Stimulated activated memory B cell treated with anti-CD40 and anti-IgM and Interleukin-4, amounts not matched to agents 10 μg/mL and 1 μg/mL and 100 μg/mL, for 72 hours (primary cell): Measurements from ENCODE around the gene RHEB.

Source experiments
- ATAC-seq: fragments of 150-1000 bp; cut with Tn5 transposase; 2 replicates; pipeline ENCODE4 v1.10.0; 2021
- H3K27ac Mint-ChIP-seq: one replicate; pipeline ENCODE4 v1.8.0; 2022; ENCODE audit warnings: mild to moderate bottlenecking, mixed read lengths
- H3K27me3 Mint-ChIP-seq: one replicate; pipeline ENCODE4 v1.8.0; 2022; ENCODE audit warnings: mixed read lengths
- H3K36me3 Mint-ChIP-seq: one replicate; pipeline ENCODE4 v1.8.0; 2022; ENCODE audit warnings: mixed read lengths
- H3K4me1 Mint-ChIP-seq: one replicate; pipeline ENCODE4 v1.8.0; 2022; ENCODE audit warnings: mixed read lengths
- H3K4me3 Mint-ChIP-seq: one replicate; pipeline ENCODE4 v1.8.0; 2022; ENCODE audit warnings: mild to moderate bottlenecking, moderate library complexity, mixed read lengths
- H3K9me3 Mint-ChIP-seq: one replicate; pipeline ENCODE4 v1.8.0; 2022; ENCODE audit warnings: mixed read lengths

RHEB gene

GRCh38 chr7:151519765-151520418 is at the start of gene RHEB:
Gene RHEB, minus strand, starts transcription at chr7:151519895. Its CDS starts 384 bp downstream, at chr7:151519511.
- H3K4me1 Mint-ChIP-seq: peaks cover 41% of the 10 kb centered on the region
- peak within 1 kb of the TSS; percentile 84 for H3K4me3 Mint-ChIP-seq
- H3K36me3 Mint-ChIP-seq: peaks cover 4% of the 10 kb centered on the region
- peak within 1 kb of the TSS; percentile 82 for H3K27ac Mint-ChIP-seq
- ATAC-seq: peak; percentile 93
- no peaks in the 10 kb centered on the region for H3K27me3 Mint-ChIP-seq
- no peaks in the 10 kb centered on the region for H3K9me3 Mint-ChIP-seq

DNA sequence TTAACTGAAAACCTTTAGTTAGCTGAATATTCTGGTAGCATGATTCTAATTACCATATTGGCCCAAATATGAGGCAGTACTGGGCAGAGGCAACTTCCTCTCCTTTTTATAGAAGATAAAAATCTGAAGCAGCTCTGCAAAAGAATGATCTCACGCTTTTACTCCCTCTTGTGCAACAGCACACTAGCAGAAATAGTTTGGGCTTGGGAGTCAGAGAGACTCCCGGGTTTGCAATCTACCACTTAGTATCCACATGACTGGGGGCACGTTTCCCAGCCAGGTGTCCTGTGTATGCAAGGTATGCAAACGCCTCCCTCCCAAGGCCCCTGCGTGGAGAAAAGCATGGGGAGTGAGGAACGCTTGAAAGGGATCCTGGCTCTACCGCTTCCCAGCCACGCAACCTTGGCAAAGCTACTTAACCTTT is 47.2 kb upstream of the RHEB start:
- H3K36me3 Mint-ChIP-seq: peaks cover 37% of the 10 kb centered on the region
- ATAC-seq: no peak
- H3K27me3 Mint-ChIP-seq: no peaks in the 10 kb centered on the region
- H3K4me3 Mint-ChIP-seq: no peak overlapping the region
- no peaks in the 10 kb centered on the region for H3K9me3 Mint-ChIP-seq
- no peak overlapping the region for H3K27ac Mint-ChIP-seq
- H3K4me1 Mint-ChIP-seq: no peaks in the 10 kb centered on the region

DNA sequence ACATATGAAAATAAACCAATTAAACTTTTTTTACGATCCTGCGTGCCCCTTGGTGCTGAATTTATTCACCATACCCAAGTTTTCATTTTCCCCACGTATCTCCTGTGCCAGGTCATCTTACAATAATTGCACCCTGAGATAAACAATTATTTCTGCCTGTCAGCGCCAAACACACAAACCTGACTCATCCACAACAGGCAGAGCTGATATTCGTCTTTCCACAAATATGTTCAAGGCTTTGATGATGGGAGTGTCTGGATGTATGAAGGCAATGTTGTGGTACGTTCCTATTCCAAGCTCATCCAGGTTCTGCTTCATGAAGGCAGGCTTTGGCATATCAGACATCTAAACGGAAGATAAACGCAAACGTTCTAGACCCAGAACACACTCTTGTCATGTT is 45.8 kb upstream of the RHEB start:
- no peaks in the 10 kb centered on the region for H3K27me3 Mint-ChIP-seq
- H3K36me3 Mint-ChIP-seq: peaks cover 44% of the 10 kb centered on the region
- no peak overlapping the region for H3K27ac Mint-ChIP-seq
- ATAC-seq: no peak
- no peaks in the 10 kb centered on the region for H3K9me3 Mint-ChIP-seq
- H3K4me3 Mint-ChIP-seq: no peak overlapping the region
- no peaks in the 10 kb centered on the region for H3K4me1 Mint-ChIP-seq

- H3K4me3 Mint-ChIP-seq: no peak overlapping the region
- H3K4me1 Mint-ChIP-seq: no peaks in the 10 kb centered on the region
- H3K36me3 Mint-ChIP-seq: peaks cover 61% of the 10 kb centered on the region
- H3K9me3 Mint-ChIP-seq: no peaks in the 10 kb centered on the region
- ATAC-seq: no peak
- H3K27me3 Mint-ChIP-seq: no peaks in the 10 kb centered on the region
- no peak overlapping the region for H3K27ac Mint-ChIP-seq
Observed at GRCh38 chr7:151560243-151560642, 40.5 kb upstream of the RHEB start.

DNA sequence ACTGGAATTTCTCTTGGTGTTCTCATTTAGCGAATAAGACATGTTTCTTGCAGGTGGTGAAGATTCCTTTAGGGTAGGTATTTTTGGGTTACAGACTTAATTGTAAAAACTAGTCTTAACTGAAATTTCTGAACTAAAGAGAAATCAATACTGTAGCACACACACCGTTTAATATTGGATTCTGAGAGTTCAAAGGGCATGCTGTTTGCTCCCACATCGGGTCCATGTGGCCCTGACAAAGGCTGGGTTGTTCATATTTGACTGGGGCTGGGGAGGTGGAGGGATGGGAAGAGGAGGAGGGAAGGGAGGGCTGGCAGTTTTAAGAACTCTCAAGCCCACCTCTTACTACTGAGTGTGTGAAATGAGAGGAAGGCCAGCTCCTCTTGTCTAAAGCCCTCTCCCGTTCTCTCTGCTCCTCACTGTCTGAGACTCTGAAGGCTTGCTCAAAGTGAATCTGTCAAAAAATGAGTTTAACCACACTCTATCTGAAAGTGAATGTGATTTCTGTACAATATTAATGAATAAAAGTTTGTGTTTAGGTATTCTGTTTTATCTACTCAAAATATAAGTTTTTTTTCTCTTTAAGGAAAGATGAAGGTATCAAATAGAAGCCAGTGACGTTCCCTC is 40.0 kb upstream of the RHEB start:
- peaks cover 60% of the 10 kb centered on the region for H3K36me3 Mint-ChIP-seq
- H3K27me3 Mint-ChIP-seq: no peaks in the 10 kb centered on the region
- H3K9me3 Mint-ChIP-seq: no peaks in the 10 kb centered on the region
- no peak overlapping the region for H3K4me3 Mint-ChIP-seq
- no peak overlapping the region for H3K27ac Mint-ChIP-seq
- H3K4me1 Mint-ChIP-seq: no peaks in the 10 kb centered on the region
- ATAC-seq: no peak

- no peak overlapping the region for H3K27ac Mint-ChIP-seq
- no peaks in the 10 kb centered on the region for H3K27me3 Mint-ChIP-seq
- ATAC-seq: no peak
- no peak overlapping the region for H3K4me3 Mint-ChIP-seq
- H3K9me3 Mint-ChIP-seq: no peaks in the 10 kb centered on the region
- H3K36me3 Mint-ChIP-seq: peaks cover 54% of the 10 kb centered on the region
- H3K4me1 Mint-ChIP-seq: no peaks in the 10 kb centered on the region
Observed at GRCh38 chr7:151558575-151558974, 38.9 kb upstream of the RHEB start.

- Mint-ChIP-seq H3K4me1 (no peaks in the 10 kb centered on the region), H3K9me3 (no peaks in the 10 kb centered on the region), H3K27ac (no peak overlapping the region), H3K36me3 (peaks cover 40% of the 10 kb centered on the region), H3K4me3 (no peak overlapping the region), H3K27me3 (no peaks in the 10 kb centered on the region)
- ATAC-seq: no peak
Observed at GRCh38 chr7:151556592-151556991, 36.9 kb upstream of the RHEB start.

DNA sequence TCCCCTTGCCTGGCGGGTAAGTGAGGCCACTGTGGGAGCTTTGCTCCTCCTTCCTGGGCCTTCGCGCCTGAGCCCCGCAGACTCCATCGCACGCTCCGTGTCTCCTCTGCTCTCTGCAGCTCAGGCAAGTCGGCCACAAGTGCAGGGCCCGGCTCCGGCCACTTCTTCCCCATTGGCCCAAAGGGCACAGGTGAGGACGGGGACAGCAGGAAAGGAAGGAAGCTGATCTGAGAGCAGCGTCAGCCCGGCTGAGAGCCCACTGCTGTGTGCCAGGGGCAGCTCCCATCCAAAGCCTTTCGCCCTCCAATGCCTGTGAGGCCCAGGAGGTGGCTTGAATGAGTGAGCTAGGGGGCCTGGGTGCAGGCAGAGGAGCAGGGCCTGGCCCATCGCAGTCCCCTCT is 33.7 kb upstream of the RHEB start:
- Mint-ChIP-seq H3K27me3 (no peaks in the 10 kb centered on the region), H3K36me3 (peaks cover 13% of the 10 kb centered on the region), H3K4me3 (no peak overlapping the region), H3K4me1 (no peaks in the 10 kb centered on the region), H3K9me3 (no peaks in the 10 kb centered on the region), H3K27ac (no peak overlapping the region)
- ATAC-seq: no peak

DNA sequence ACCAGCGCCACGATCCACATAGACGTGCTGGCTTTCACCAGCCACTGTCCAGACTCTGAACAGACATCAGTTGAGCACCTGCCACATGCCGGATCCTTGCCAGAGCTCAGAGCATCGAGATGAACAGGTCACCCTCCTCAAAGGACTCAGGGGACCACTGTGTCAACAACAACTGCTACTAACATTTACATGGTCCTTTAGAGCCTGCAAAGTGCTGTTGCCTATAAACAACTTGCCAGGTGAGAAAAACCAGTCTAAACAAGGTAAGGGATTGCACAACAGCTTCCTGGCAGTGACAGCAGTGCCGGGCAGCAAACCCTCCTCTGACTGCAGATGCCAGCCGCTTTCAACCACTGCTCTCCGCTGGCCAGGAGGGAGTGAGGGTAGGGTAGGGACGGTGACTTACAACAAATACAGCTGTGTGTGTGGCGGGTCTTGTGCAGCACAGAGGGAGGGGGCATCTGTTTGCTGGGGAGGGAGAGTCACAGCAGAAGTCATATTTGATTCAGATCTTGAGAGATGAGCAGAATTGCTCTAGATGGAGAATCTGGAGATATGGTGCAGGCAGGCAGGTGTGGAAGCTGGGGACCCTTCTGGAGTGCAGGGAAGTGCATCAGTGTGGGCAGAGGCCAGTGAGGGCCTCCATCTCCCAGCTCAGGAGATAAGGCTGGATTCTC is 32.8 kb upstream of the RHEB start:
- Mint-ChIP-seq H3K4me1 (no peaks in the 10 kb centered on the region), H3K9me3 (no peaks in the 10 kb centered on the region), H3K27ac (no peak overlapping the region), H3K4me3 (no peak overlapping the region), H3K27me3 (no peaks in the 10 kb centered on the region), H3K36me3 (peaks cover 13% of the 10 kb centered on the region)
- no peak for ATAC-seq

DNA sequence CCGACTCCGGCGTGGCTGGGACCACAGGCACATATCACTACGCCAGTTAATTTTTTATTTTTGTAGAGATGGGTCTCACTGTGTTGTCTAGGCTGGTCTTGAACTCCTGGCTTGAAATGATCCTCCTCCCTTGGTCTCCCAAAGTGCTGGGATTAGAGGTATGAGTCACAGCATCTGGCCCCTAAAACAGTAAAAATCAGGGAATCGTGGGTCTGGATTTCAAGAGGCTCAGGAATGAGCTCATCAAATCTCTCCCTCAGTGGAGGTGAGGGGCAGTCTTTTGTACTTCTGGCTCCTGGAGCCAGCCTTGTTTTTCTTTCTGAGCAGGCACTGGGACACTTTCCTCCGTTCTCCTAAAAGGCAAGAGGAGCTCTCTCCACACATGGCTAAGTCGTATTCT is 32.1 kb upstream of the RHEB start:
- no peak for ATAC-seq
- Mint-ChIP-seq H3K9me3 (no peaks in the 10 kb centered on the region), H3K27ac (no peak overlapping the region), H3K36me3 (peaks cover 8% of the 10 kb centered on the region), H3K27me3 (no peaks in the 10 kb centered on the region), H3K4me3 (no peak overlapping the region), H3K4me1 (no peaks in the 10 kb centered on the region)

DNA sequence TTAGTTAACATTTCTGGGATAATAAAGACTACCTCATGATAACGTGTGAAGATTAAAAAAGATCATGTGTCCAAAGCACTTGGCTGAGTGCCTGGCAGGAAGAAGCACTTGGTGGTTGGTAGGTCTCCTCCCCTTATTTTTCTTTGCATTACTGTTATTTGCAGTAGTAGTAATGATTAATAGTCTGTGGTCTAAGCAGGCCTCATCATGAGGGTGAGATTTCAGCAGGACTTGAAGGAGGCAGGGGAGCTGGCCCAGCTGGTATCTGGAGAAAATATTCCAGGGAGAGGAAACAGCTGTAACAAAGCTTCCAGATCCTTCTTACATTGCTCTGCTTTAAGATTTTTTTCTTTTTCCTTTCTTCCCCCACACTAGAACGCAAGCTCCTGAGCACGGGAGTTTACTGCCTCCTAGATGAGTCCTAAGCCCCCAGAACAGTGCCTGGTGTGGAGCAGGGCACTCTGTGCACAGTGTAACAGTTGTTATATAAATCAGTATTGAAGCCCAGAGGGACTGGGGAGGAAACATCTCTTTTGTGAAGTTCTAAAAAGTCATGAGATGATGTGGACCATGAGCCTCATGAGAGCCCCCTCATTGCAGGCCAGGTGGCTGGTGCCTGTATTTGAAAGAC is 31.1 kb upstream of the RHEB start:
- no peaks in the 10 kb centered on the region for H3K9me3 Mint-ChIP-seq
- H3K4me3 Mint-ChIP-seq: no peak overlapping the region
- H3K36me3 Mint-ChIP-seq: peaks cover under 1% of the 10 kb centered on the region
- H3K27me3 Mint-ChIP-seq: peaks cover 10% of the 10 kb centered on the region
- no peak overlapping the region for H3K27ac Mint-ChIP-seq
- no peaks in the 10 kb centered on the region for H3K4me1 Mint-ChIP-seq
- no peak for ATAC-seq

- no peak overlapping the region for H3K4me3 Mint-ChIP-seq
- no peak for ATAC-seq
- H3K27me3 Mint-ChIP-seq: peaks cover 21% of the 10 kb centered on the region
- no peak overlapping the region for H3K27ac Mint-ChIP-seq
- H3K4me1 Mint-ChIP-seq: no peaks in the 10 kb centered on the region
- H3K9me3 Mint-ChIP-seq: no peaks in the 10 kb centered on the region
- no peaks in the 10 kb centered on the region for H3K36me3 Mint-ChIP-seq
Observed at GRCh38 chr7:151549644-151550043, 29.9 kb upstream of the RHEB start.

GRCh38 chr7:151549083-151549482 is 29.4 kb upstream of the RHEB start:
- no peaks in the 10 kb centered on the region for H3K4me1 Mint-ChIP-seq
- ATAC-seq: no peak
- H3K9me3 Mint-ChIP-seq: no peaks in the 10 kb centered on the region
- H3K27ac Mint-ChIP-seq: no peak overlapping the region
- H3K27me3 Mint-ChIP-seq: peaks cover 27% of the 10 kb centered on the region
- no peaks in the 10 kb centered on the region for H3K36me3 Mint-ChIP-seq
- no peak overlapping the region for H3K4me3 Mint-ChIP-seq

DNA sequence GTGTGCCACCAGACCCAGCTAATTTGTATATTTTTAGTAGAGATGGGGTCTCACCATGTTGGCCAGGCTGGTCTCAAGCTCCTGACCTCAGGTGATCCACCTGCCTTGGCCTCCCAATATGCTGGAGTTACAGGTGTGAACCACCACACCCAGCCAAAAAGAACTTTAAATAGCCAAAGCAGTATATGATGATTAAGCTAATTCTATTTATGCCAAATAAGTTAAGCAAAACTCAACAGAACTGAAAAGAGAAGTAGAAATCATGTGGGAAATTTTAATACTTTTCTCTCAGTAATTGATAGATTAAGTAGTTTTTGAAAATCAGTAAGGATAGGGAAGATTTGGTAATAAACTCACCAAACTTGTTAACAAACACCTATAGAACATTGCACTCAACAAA is 24.5 kb upstream of the RHEB start:
- H3K4me1 Mint-ChIP-seq: peaks cover 2% of the 10 kb centered on the region
- ATAC-seq: no peak
- H3K36me3 Mint-ChIP-seq: no peaks in the 10 kb centered on the region
- no peaks in the 10 kb centered on the region for H3K9me3 Mint-ChIP-seq
- H3K4me3 Mint-ChIP-seq: no peak overlapping the region
- peaks cover 49% of the 10 kb centered on the region for H3K27me3 Mint-ChIP-seq
- H3K27ac Mint-ChIP-seq: no peak overlapping the region

GRCh38 chr7:151542606-151543130 is 23.0 kb upstream of the RHEB start:
- Mint-ChIP-seq H3K36me3 (no peaks in the 10 kb centered on the region), H3K27ac (no peak overlapping the region), H3K9me3 (no peaks in the 10 kb centered on the region), H3K4me3 (no peak overlapping the region), H3K4me1 (peaks cover 6% of the 10 kb centered on the region), H3K27me3 (peaks cover 61% of the 10 kb centered on the region)
- no peak for ATAC-seq
